IMR-90 (cell line): ENCODE data around the gene TFCP2.
"Not testable (repeated sequence)": the region's sequence is repeated elsewhere in the genome, so short reads cannot be mapped to it uniquely, and the experiment has no call there.

ENCODE experiments used
- CEBPB ChIP-seq: IDR thresholded peaks from 2 replicates; pipeline ENCODE4 v1.6.1; 2012; ENCODE audit warnings: low read depth, low read length, improper control_type of control experiment
- CTCF ChIP-seq: conservative IDR thresholded peaks from 2 replicates; pipeline ENCODE4 v1.5.1; 2012; ENCODE audit warnings: mild to moderate bottlenecking, low read depth, low read length, improper control_type of control experiment
- ELK1 ChIP-seq: fragments of 150-350 bp; IDR thresholded peaks from 2 replicates; pipeline ENCODE4 v1.6.1; 2016; ENCODE audit warnings: low read depth, mild to moderate bottlenecking, low read length, moderate library complexity, borderline replicate concordance
- NFE2L2 ChIP-seq: fragments of 150-350 bp; IDR thresholded peaks from 2 replicates; pipeline ENCODE4 v1.6.1; 2016; ENCODE audit warnings: low read depth, mild to moderate bottlenecking, low read length
- POLR2A ChIP-seq: IDR thresholded peaks from 2 replicates; pipeline ENCODE4 v1.6.1; 2012; ENCODE audit warnings: mild to moderate bottlenecking, low read depth, low read length
- RAD21 ChIP-seq: IDR thresholded peaks from 2 replicates; pipeline ENCODE4 v1.6.1; 2012; ENCODE audit warnings: low read length, improper control_type of control experiment
- USF2 ChIP-seq: fragments of 150-350 bp; IDR thresholded peaks from 2 replicates; pipeline ENCODE4 v1.6.1; 2017; ENCODE audit warnings: mild to moderate bottlenecking, antibody characterized with exemption, low read length, low read depth

- not testable (repeated sequence) for TF ChIP-seq CTCF, POLR2A, CEBPB, USF2, RAD21, ELK1, NFE2L2
Observed at GRCh38 chr12:51219857-51220256, 46.9 kb upstream of the TFCP2 start.
